Measurements from ENCODE around the gene ANXA1. TPM values are rescaled to one million over a fixed set of nuclear protein-coding genes. Genes with fewer than 3 reads are reported as not detected.

The ANXA1 gene
- total and polyA plus RNA-seq, 2 experiments from 2014 or later, result 4.9 to 5.8 TPM

GRCh38 chr9:73178044-73178443 is 26.4 kb downstream of the ANXA1 start (continued):
- no peak for TF ChIP-seq EZH2 (IDR thresholded peaks at IDR 0.05; ENCODE audit: low read depth, unreplicated experiment)
- TF ChIP-seq ZNF114 (CRISPR knock-in tag; IDR thresholded peaks at IDR 0.05), result no peak
- no peak for TF ChIP-seq POLR2AphosphoS5 (IDR thresholded peaks at IDR 0.05; ENCODE audit: low read depth)
- TF ChIP-seq NANOG (IDR thresholded peaks at IDR 0.05; ENCODE audit: borderline replicate concordance), result no peak
- TF ChIP-seq EZH2phosphoT487 (IDR thresholded peaks at IDR 0.05; ENCODE audit: unreplicated experiment), result no peak
- TF ChIP-seq STAT1 (IDR thresholded peaks at IDR 0.05; ENCODE audit: unreplicated experiment), result no peak
- no peak for TF ChIP-seq CREB1 (CRISPR knock-in tag; IDR thresholded peaks at IDR 0.05; ENCODE audit: low read depth)
- TF ChIP-seq ZNF331 (CRISPR knock-in tag; IDR thresholded peaks at IDR 0.05; ENCODE audit: low read depth), result no peak
- no peak for TF ChIP-seq ETS1 (IDR thresholded peaks at IDR 0.05)
- no peak for TF ChIP-seq CTCF (conservative IDR thresholded peaks at IDR 0.05; ENCODE audit: low read depth in 2 of 2)

- no peaks in the 10 kb centered on the region for H3K36me3 ChIP-seq (ENCODE audit: insufficient read depth)
- Mint-ChIP-seq H3K9me3 (no peaks in the 10 kb centered on the region), H3K36me3 (ENCODE audit: low read depth) (no peaks in the 10 kb centered on the region), H3K27me3 (ENCODE audit: insufficient read depth, low read depth, poor library complexity) (no peaks in the 10 kb centered on the region), H3K4me3 (no peak overlapping the region), H3K4me1 (peaks cover 5% of the 10 kb centered on the region; the same call in 1 of the 3 replicates), H3K27ac (no peak overlapping the region)
- DNase-seq (ENCODE audit: low spot score), result no peak
- H3K9me2 ChIP-seq (ENCODE audit: insufficient read depth), result no peaks in the 10 kb centered on the region
- no peak overlapping the region for H3K27ac ChIP-seq (ENCODE audit: low read depth)
- no peaks in the 10 kb centered on the region for H3F3A ChIP-seq (replicated peaks; ENCODE audit: low read depth)
- no peaks in the 10 kb centered on the region for H3K79me2 ChIP-seq (replicated peaks; ENCODE audit: insufficient read depth)
- H3K4me2 ChIP-seq, result no peak overlapping the region
- no peak overlapping the region; the same call in 1 of the 2 replicates for H2AFZ ChIP-seq
- H3K4me3 ChIP-seq, result no peak overlapping the region
- H4K20me1 ChIP-seq (replicated peaks; ENCODE audit: insufficient read depth), result no peaks in the 10 kb centered on the region
- ATAC-seq, result no peak
- H3K4me1 ChIP-seq (ENCODE audit: insufficient read depth), result no peaks in the 10 kb centered on the region
- no peaks in the 10 kb centered on the region for H3K27me3 ChIP-seq (ENCODE audit: insufficient read depth)
- no peak for TF ChIP-seq ETS1 (IDR thresholded peaks at IDR 0.05)
- no peak for TF ChIP-seq CREB1 (CRISPR knock-in tag; IDR thresholded peaks at IDR 0.05; ENCODE audit: low read depth)
- no peak for TF ChIP-seq EZH2phosphoT487 (IDR thresholded peaks at IDR 0.05; ENCODE audit: unreplicated experiment)
- no peak for TF ChIP-seq REST (IDR thresholded peaks at IDR 0.05; ENCODE audit: unreplicated experiment)
- no peak for TF ChIP-seq NANOG (IDR thresholded peaks at IDR 0.05; ENCODE audit: borderline replicate concordance)
- TF ChIP-seq CTCF (conservative IDR thresholded peaks at IDR 0.05; ENCODE audit: low read depth in 2 of 2), result no peak
- TF ChIP-seq EZH2 (IDR thresholded peaks at IDR 0.05; ENCODE audit: low read depth, unreplicated experiment), result no peak
Observed at GRCh38 chr9:73179589-73179988, 27.9 kb downstream of the ANXA1 start.
